ENCODE data around the gene MICU1. TPM values are rescaled to one million over a fixed set of nuclear protein-coding genes. Genes with fewer than 3 reads are reported as not detected.

The MICU1 gene
- total and polyA plus RNA-seq, 2 donors from 2014 or later = 46.3 to 89.9 TPM

DNA sequence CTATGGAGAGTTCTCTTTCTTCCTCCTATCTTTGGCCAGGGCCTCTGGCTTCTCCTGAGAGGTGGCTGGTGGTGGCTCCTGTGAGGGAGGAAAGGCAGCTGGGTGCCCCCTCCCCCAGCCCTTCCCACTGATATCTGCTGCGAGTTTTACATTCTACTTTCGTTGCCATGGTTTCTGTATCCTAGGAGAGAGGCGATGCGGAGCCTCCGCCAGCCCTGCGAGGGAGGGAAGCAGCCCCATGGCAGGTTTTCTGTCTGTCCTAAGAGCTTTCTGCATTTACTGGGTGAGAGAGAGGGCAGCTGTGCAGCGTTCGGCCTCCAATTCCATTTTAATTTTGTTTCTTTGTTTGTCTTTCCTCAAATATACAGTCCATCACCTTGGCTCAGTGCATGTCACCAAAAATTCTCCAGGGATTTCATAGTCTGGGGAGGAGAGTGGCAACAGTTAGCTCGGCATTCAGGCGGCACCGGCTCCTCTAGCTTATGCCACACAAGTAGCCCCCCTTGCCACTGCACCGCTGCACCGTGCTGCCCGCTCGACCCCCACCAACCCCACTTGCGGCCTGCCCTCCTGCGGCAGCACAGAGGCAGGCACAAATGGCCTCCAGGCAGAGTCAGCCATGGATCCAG lies 291.6 kb downstream of the MICU1 start:
- TF ChIP-seq, protein P1, sequence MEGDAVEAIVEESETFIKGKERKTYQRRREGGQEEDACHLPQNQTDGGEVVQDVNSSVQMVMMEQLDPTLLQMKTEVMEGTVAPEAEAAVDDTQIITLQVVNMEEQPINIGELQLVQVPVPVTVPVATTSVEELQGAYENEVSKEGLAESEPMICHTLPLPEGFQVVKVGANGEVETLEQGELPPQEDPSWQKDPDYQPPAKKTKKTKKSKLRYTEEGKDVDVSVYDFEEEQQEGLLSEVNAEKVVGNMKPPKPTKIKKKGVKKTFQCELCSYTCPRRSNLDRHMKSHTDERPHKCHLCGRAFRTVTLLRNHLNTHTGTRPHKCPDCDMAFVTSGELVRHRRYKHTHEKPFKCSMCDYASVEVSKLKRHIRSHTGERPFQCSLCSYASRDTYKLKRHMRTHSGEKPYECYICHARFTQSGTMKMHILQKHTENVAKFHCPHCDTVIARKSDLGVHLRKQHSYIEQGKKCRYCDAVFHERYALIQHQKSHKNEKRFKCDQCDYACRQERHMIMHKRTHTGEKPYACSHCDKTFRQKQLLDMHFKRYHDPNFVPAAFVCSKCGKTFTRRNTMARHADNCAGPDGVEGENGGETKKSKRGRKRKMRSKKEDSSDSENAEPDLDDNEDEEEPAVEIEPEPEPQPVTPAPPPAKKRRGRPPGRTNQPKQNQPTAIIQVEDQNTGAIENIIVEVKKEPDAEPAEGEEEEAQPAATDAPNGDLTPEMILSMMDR (IDR thresholded peaks at IDR 0.05; ENCODE audit: borderline replicate concordance, extremely low read depth, insufficient read depth) = no peak
- H3K9ac ChIP-seq (ENCODE audit: low read length in 3 of 3) = no peak overlapping the region
- H3K4me1 ChIP-seq (ENCODE audit: control insufficient read depth in 2 of 3, insufficient read depth in 2 of 3, low read depth in 1 of 3, low read length in 3 of 3) = peaks cover 6 to 60% (median 48%) of the 10 kb centered on the region in 3 donors
- peaks cover 4 to 13% (median 6%) of the 10 kb centered on the region in 3 donors for H3K36me3 ChIP-seq (ENCODE audit: control insufficient read depth in 2 of 3, insufficient read depth in 3 of 3, low read length in 3 of 3)
- H3K27me3 ChIP-seq (ENCODE audit: control insufficient read depth, insufficient read depth, low read length) = no peaks in the 10 kb centered on the region
- peak overlapping the region; percentile 91 to 93 for H3K27ac ChIP-seq (ENCODE audit: low read depth in 2 of 2, low read length in 2 of 2)
- no peaks in the 10 kb centered on the region for H3K9me3 ChIP-seq (ENCODE audit: control insufficient read depth in 2 of 3, insufficient read depth in 1 of 3, low read length in 3 of 3)
- intact Hi-C loops (cut with DNase I) = loop anchor here (10.0 kb wide), 3 partner anchors 60 to 210 kb away; partner anchors contain the start of gene DDIT4
- H3K4me3 ChIP-seq (ENCODE audit: low read length in 3 of 3) = no peak overlapping the region
- peak; percentile 82 to 93 (median 91) for DNase-seq
- no peak for FAIRE-seq

GRCh38 chr10:72333112-72334015 lies 292.5 kb downstream of the MICU1 start:
- intact Hi-C loops (cut with DNase I) = loop anchor here (10.0 kb wide), 3 partner anchors 59 to 209 kb away; partner anchors contain the start of gene DDIT4
- H3K27me3 ChIP-seq (ENCODE audit: control insufficient read depth, insufficient read depth, low read length) = no peaks in the 10 kb centered on the region
- H3K4me3 ChIP-seq (ENCODE audit: low read length in 3 of 3) = no peak overlapping the region
- FAIRE-seq (no peak), DNase-seq (peak in 1 of 5 donors; percentile 69)
- peaks cover 4 to 11% (median 6%) of the 10 kb centered on the region in 3 donors for H3K36me3 ChIP-seq (ENCODE audit: control insufficient read depth in 2 of 3, insufficient read depth in 3 of 3, low read length in 3 of 3)
- H3K9me3 ChIP-seq (ENCODE audit: control insufficient read depth in 2 of 3, insufficient read depth in 1 of 3, low read length in 3 of 3) = no peaks in the 10 kb centered on the region
- peaks cover 6 to 67% (median 54%) of the 10 kb centered on the region in 3 donors for H3K4me1 ChIP-seq (ENCODE audit: control insufficient read depth in 2 of 3, insufficient read depth in 2 of 3, low read depth in 1 of 3, low read length in 3 of 3)
- TF ChIP-seq, protein P1 (IDR thresholded peaks at IDR 0.05; ENCODE audit: borderline replicate concordance, extremely low read depth, insufficient read depth) = no peak
- peak overlapping the region; percentile 87 to 91 for H3K27ac ChIP-seq (ENCODE audit: low read depth in 2 of 2, low read length in 2 of 2)
- H3K9ac ChIP-seq (ENCODE audit: low read length in 3 of 3) = no peak overlapping the region

DNA sequence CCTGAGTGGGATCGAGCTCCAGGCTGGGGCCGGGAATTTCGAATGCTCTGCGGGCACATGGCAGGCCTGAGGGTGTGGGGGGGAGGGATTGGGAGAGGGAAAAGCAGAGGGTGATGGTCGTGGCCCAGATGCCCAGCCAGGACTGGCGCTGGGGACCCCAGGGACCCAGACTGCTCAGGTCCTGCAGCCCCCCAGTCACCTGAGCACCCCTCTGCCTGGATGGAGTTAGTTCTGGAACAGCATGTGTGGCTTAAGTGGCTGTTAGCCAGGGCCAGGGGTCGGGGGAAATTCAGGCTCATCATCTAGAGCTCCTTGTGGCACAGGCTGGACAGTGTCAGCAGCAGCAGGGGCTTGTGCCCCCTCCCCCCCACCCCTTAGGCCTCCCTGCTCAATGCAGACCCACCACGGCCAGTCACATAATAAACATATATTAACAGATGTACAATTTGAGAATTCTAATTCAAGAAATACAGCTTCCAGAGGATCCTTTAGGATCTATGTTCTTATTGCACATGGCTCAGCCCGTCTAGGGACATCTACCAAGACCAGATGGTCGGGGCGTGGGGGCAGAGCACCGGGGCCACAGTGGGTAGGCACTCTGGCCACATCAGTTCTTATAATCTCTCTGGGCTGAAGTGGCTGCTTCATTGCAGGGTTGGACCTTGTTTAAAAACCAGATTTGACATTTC lies 293.3 kb downstream of the MICU1 start:
- no peak overlapping the region for H3K9ac ChIP-seq (ENCODE audit: low read length in 3 of 3)
- intact Hi-C loops (cut with DNase I) = loop anchor here (10.0 kb wide), 3 partner anchors 58 to 208 kb away; partner anchors contain the start of gene DDIT4
- FAIRE-seq = no peak

More for the DNA sequence above, 293.3 kb downstream of the MICU1 start:
- Histone ChIP-seq H3K4me3 (ENCODE audit: low read length in 3 of 3) (no peak overlapping the region), H3K4me1 (ENCODE audit: control insufficient read depth in 2 of 3, insufficient read depth in 2 of 3, low read depth in 1 of 3, low read length in 3 of 3) (peaks cover 6 to 74% (median 61%) of the 10 kb centered on the region in 3 donors), H3K27ac (ENCODE audit: low read depth in 2 of 2, low read length in 2 of 2) (peak overlapping the region; percentile 87 to 91), H3K9me3 (ENCODE audit: control insufficient read depth in 2 of 3, insufficient read depth in 1 of 3, low read length in 3 of 3) (no peaks in the 10 kb centered on the region), H3K36me3 (ENCODE audit: control insufficient read depth in 2 of 3, insufficient read depth in 3 of 3, low read length in 3 of 3) (peaks cover 0 to 3% (median 1%) of the 10 kb centered on the region in 3 donors), H3K27me3 (ENCODE audit: control insufficient read depth, insufficient read depth, low read length) (no peaks in the 10 kb centered on the region)
- TF ChIP-seq, protein P1 (IDR thresholded peaks at IDR 0.05; ENCODE audit: borderline replicate concordance, extremely low read depth, insufficient read depth) = no peak
- peak in 1 of 5 donors; percentile 58 for DNase-seq

All from kidney (tissue), 14 donors.